HL-60 (cell line): ENCODE data around the gene PRRT1.

Experiments used
- CTCF ChIP-seq: IDR thresholded peaks from one replicate; pipeline ENCODE4 v1.5.1; 2011; ENCODE audit warnings: low read length, control low read depth, inconsistent platforms; ENCODE audit not compliant: insufficient read depth
- GABPA ChIP-seq: IDR thresholded peaks from 2 replicates; pipeline ENCODE4 v1.6.1; 2012; ENCODE audit warnings: low read depth
- POLR2AphosphoS5 ChIP-seq: IDR thresholded peaks from 2 replicates; pipeline ENCODE4 v1.6.1; 2012; ENCODE audit warnings: low read depth
- SPI1 ChIP-seq: IDR thresholded peaks from 2 replicates; pipeline ENCODE4 v1.6.1; 2012; ENCODE audit warnings: low read depth, mild to moderate bottlenecking, borderline replicate concordance
- TF ChIP-seq, protein P1 (sequence below): IDR thresholded peaks from 2 replicates; pipeline ENCODE4 v1.6.1; 2012; ENCODE audit warnings: low read depth; ENCODE audit not compliant: insufficient replicate concordance

DNA sequence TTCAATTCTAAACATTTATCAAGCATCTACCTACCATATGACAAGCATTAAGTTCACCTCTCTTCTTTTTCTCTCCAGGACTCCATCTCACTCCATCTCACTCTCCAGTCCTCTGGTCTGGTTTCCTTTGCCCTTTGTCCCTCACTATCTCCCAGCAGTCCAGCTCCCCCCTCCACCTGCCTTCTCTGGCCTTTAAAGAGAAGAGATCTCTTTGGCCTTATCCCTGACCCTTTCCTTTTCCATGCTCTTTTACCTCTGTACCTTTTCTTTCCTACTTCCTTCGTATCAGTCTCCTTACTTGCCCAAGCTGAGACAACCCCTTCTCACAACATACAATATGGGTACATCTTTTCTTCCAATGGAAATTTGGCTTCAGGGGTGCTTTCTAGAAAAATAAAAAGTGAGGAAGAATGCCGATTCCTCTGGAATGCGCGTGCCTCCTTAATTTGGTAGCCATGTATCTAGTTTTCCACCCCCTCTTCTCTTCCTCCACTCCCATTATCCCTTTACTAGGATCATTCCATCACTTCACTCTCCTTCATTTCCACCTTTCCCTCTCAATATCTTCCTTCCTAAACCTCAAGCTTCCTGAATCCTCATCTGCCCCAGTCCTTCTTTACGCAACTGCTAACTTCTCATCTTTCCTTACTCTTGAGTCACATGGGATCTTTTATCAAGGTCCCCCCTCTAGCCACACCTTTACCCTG is 24.9 kb upstream of the PRRT1 start:
- TF ChIP-seq CTCF (no peak), GABPA (no peak), POLR2AphosphoS5 (no peak), SPI1 (no peak)
- TF ChIP-seq, protein P1, sequence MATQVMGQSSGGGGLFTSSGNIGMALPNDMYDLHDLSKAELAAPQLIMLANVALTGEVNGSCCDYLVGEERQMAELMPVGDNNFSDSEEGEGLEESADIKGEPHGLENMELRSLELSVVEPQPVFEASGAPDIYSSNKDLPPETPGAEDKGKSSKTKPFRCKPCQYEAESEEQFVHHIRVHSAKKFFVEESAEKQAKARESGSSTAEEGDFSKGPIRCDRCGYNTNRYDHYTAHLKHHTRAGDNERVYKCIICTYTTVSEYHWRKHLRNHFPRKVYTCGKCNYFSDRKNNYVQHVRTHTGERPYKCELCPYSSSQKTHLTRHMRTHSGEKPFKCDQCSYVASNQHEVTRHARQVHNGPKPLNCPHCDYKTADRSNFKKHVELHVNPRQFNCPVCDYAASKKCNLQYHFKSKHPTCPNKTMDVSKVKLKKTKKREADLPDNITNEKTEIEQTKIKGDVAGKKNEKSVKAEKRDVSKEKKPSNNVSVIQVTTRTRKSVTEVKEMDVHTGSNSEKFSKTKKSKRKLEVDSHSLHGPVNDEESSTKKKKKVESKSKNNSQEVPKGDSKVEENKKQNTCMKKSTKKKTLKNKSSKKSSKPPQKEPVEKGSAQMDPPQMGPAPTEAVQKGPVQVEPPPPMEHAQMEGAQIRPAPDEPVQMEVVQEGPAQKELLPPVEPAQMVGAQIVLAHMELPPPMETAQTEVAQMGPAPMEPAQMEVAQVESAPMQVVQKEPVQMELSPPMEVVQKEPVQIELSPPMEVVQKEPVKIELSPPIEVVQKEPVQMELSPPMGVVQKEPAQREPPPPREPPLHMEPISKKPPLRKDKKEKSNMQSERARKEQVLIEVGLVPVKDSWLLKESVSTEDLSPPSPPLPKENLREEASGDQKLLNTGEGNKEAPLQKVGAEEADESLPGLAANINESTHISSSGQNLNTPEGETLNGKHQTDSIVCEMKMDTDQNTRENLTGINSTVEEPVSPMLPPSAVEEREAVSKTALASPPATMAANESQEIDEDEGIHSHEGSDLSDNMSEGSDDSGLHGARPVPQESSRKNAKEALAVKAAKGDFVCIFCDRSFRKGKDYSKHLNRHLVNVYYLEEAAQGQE, result no peak
